Mesenchymal stem cell (in vitro differentiated cells and primary cell): ENCODE data around the gene GRIK2.

Experiments used
- DNase-seq: peaks from one replicate; pipeline ENCODE4 v3.0.0-alpha.2; 2013
- H2AFZ ChIP-seq: one replicate; pipeline ENCODE4 v1.6.1; 2013; ENCODE audit warnings: low read depth, mild to moderate bottlenecking, control low read depth, inconsistent platforms, low read length, moderate library complexity
- H2AK5ac ChIP-seq: 2 replicates; pipeline ENCODE4 v1.6.1; 2013; ENCODE audit warnings: low read length, moderate library complexity, mild to moderate bottlenecking, inconsistent platforms; ENCODE audit not compliant: severe bottlenecking
- H2BK120ac ChIP-seq: one replicate; pipeline ENCODE4 v1.6.1; 2013; ENCODE audit warnings: low read depth, mild to moderate bottlenecking, inconsistent platforms, low read length, moderate library complexity
- H2BK12ac ChIP-seq, 2 experiments: one replicate each; pipeline ENCODE4 v1.6.1; 2013; ENCODE audit warnings: inconsistent platforms in 2 of 2, low read length in 2 of 2, mild to moderate bottlenecking in 2 of 2, moderate library complexity in 2 of 2, control low read depth in 1 of 2
- H2BK15ac ChIP-seq: one replicate; pipeline ENCODE4 v1.6.1; 2013; ENCODE audit warnings: mild to moderate bottlenecking, low read depth, inconsistent platforms; ENCODE audit not compliant: poor library complexity, severe bottlenecking
- H2BK5ac ChIP-seq: 2 replicates; pipeline ENCODE4 v1.6.1; 2013; ENCODE audit warnings: low read depth, mild to moderate bottlenecking, low read length, control low read depth, inconsistent platforms; ENCODE audit not compliant: poor library complexity, severe bottlenecking
- H3K14ac ChIP-seq, 2 experiments: one replicate each; pipeline ENCODE4 v1.6.1; 2013; ENCODE audit warnings: inconsistent platforms in 2 of 2, low read length in 2 of 2, control low read depth in 1 of 2, mild to moderate bottlenecking in 1 of 2, moderate library complexity in 1 of 2
- H3K18ac ChIP-seq, 2 experiments: one replicate each; pipeline ENCODE4 v1.6.1; 2013; ENCODE audit warnings: inconsistent platforms in 2 of 2, low read length in 2 of 2, control low read depth in 1 of 2, low read depth in 1 of 2, mild to moderate bottlenecking in 1 of 2
- H3K23ac ChIP-seq, 2 experiments: one replicate each; pipeline ENCODE4 v1.6.1; 2013; ENCODE audit warnings: inconsistent platforms in 2 of 2, low read length in 2 of 2, mild to moderate bottlenecking in 2 of 2, moderate library complexity in 2 of 2, control low read depth in 1 of 2
- H3K27ac ChIP-seq: 2 replicates; pipeline ENCODE4 v1.5.1; 2013; ENCODE audit warnings: mild to moderate bottlenecking, moderate library complexity, low read length, control low read depth, inconsistent platforms; ENCODE audit not compliant: poor library complexity, severe bottlenecking
- H3K27me3 ChIP-seq, 2 experiments: 2 replicates each; pipeline versions ENCODE4 v1.6.1 to v1.7.0; 2013; ENCODE audit warnings: low read length in 2 of 2, mild to moderate bottlenecking in 2 of 2, moderate library complexity in 2 of 2, control low read depth in 1 of 2, inconsistent platforms in 1 of 2; ENCODE audit not compliant: control insufficient read depth in 1 of 2, insufficient read depth in 1 of 2
- H3K36me3 ChIP-seq, 2 experiments: 2 replicates each; pipeline versions ENCODE4 v1.6.1 to v1.7.0; 2013; ENCODE audit warnings: low read length in 2 of 2, control low read depth in 1 of 2, inconsistent platforms in 1 of 2, low read depth in 1 of 2, mild to moderate bottlenecking in 1 of 2; ENCODE audit not compliant: insufficient read depth in 2 of 2, control insufficient read depth in 1 of 2
- H3K4ac ChIP-seq, 2 experiments: one replicate each; pipeline ENCODE4 v1.6.1; 2013; ENCODE audit warnings: inconsistent platforms in 2 of 2, low read length in 2 of 2, mild to moderate bottlenecking in 2 of 2, moderate library complexity in 2 of 2, control low read depth in 1 of 2, low read depth in 1 of 2
- H3K4me1 ChIP-seq: 2 replicates; pipeline ENCODE4 v1.6.1; 2013; ENCODE audit warnings: low read depth, low read length, control low read depth; ENCODE audit not compliant: control insufficient read depth, insufficient read depth
- H3K4me2 ChIP-seq: 2 replicates; pipeline ENCODE4 v1.6.1; 2013; ENCODE audit warnings: low read length, mild to moderate bottlenecking, inconsistent platforms; ENCODE audit not compliant: poor library complexity, severe bottlenecking
- H3K4me3 ChIP-seq, 2 experiments: 2 replicates each; pipeline versions ENCODE4 v1.5.1 to v1.7.0; 2013; ENCODE audit warnings: low read length in 2 of 2, mild to moderate bottlenecking in 2 of 2, control low read depth in 1 of 2, low read depth in 1 of 2; ENCODE audit not compliant: insufficient read depth in 1 of 2
- H3K79me1 ChIP-seq: replicated peaks from 2 replicates; pipeline ENCODE4 v1.6.1; 2013; ENCODE audit warnings: mild to moderate bottlenecking, control low read depth, low read length, inconsistent platforms; ENCODE audit not compliant: poor library complexity, severe bottlenecking
- H3K9ac ChIP-seq: 2 replicates; pipeline ENCODE4 v1.7.0; 2013; ENCODE audit warnings: mild to moderate bottlenecking, low read length, moderate library complexity
- H3K9me3 ChIP-seq: 2 replicates; pipeline ENCODE4 v1.7.0; 2013; ENCODE audit warnings: mild to moderate bottlenecking, low read length; ENCODE audit not compliant: control insufficient read depth
- H4K8ac ChIP-seq: one replicate; pipeline ENCODE4 v1.6.1; 2013; ENCODE audit warnings: inconsistent platforms, mild to moderate bottlenecking, low read length, moderate library complexity
- H4K91ac ChIP-seq: one replicate; pipeline ENCODE4 v1.6.1; 2013; ENCODE audit warnings: mild to moderate bottlenecking, low read length, inconsistent platforms
- WGBS: methylation state at CpG from one replicate; pipeline ENCODE4 v1.1.7; 2013; ENCODE audit warnings: mixed read lengths; 5-methylcytosine and 5-hydroxymethylcytosine counted together

GRIK2 gene

GRCh38 chr6:102028176-102028575, 634.7 kb downstream of the GRIK2 start:
- Histone ChIP-seq H2BK15ac (no peak overlapping the region), H2BK12ac (no peak overlapping the region), H3K4me3 (no peak overlapping the region), H2BK120ac (no peak overlapping the region), H3K14ac (no peak overlapping the region), H2AFZ (no peak overlapping the region), H2BK5ac (no peak overlapping the region), H4K91ac (no peak overlapping the region), H3K23ac (no peak overlapping the region), H3K27me3 (no peaks in the 10 kb centered on the region), H3K79me1 (no peaks in the 10 kb centered on the region), H2AK5ac (no peak overlapping the region), H3K4me2 (no peak overlapping the region), H3K9ac (no peak overlapping the region), H4K8ac (no peak overlapping the region), H3K4ac (no peak overlapping the region), H3K9me3 (no peaks in the 10 kb centered on the region), H3K27ac (no peak overlapping the region), H3K4me1 (no peaks in the 10 kb centered on the region), H3K36me3 (no peaks in the 10 kb centered on the region), H3K18ac (no peak overlapping the region)
- no CpG with 5 or more reads among the region's 2 CpGs for WGBS
- DNase-seq = no peak

- Histone ChIP-seq H3K4me3 (no peak overlapping the region), H2BK15ac (no peak overlapping the region), H3K14ac (no peak overlapping the region), H3K36me3 (no peaks in the 10 kb centered on the region), H3K27ac (no peak overlapping the region), H3K4ac (no peak overlapping the region), H3K79me1 (no peaks in the 10 kb centered on the region), H3K4me1 (no peaks in the 10 kb centered on the region), H3K9ac (no peak overlapping the region), H2AK5ac (no peak overlapping the region), H2BK12ac (no peak overlapping the region), H3K4me2 (no peak overlapping the region), H3K27me3 (no peaks in the 10 kb centered on the region), H2BK5ac (no peak overlapping the region), H4K8ac (no peak overlapping the region), H4K91ac (no peak overlapping the region), H3K9me3 (no peaks in the 10 kb centered on the region), H2AFZ (no peak overlapping the region), H3K18ac (no peak overlapping the region), H3K23ac (no peak overlapping the region), H2BK120ac (no peak overlapping the region)
- WGBS = no CpG with 5 or more reads among the region's 3 CpGs
- no peak for DNase-seq
Observed at GRCh38 chr6:102038964-102039363, 645.5 kb downstream of the GRIK2 start.

GRCh38 chr6:102039441-102039840, 645.9 kb downstream of the GRIK2 start:
- Histone ChIP-seq H2AFZ (no peak overlapping the region), H3K27me3 (no peaks in the 10 kb centered on the region), H3K4me3 (no peak overlapping the region), H2AK5ac (no peak overlapping the region), H4K8ac (no peak overlapping the region), H3K14ac (no peak overlapping the region), H2BK5ac (no peak overlapping the region), H3K23ac (no peak overlapping the region), H3K9ac (no peak overlapping the region), H2BK15ac (no peak overlapping the region), H3K4me1 (no peaks in the 10 kb centered on the region), H3K79me1 (no peaks in the 10 kb centered on the region), H2BK120ac (no peak overlapping the region), H3K4me2 (no peak overlapping the region), H3K36me3 (no peaks in the 10 kb centered on the region), H3K27ac (no peak overlapping the region), H3K9me3 (no peaks in the 10 kb centered on the region), H3K18ac (no peak overlapping the region), H3K4ac (no peak overlapping the region), H4K91ac (no peak overlapping the region), H2BK12ac (no peak overlapping the region)
- no peak for DNase-seq
- WGBS = 84% methylated on average over 1 of the region's 3 CpGs

- no peak overlapping the region for H3K9ac ChIP-seq
- no peaks in the 10 kb centered on the region for H3K27me3 ChIP-seq
- H3K9me3 ChIP-seq = peaks cover 5% of the 10 kb centered on the region
- H3K27ac ChIP-seq = no peak overlapping the region
- H3K4me2 ChIP-seq = no peak overlapping the region
- no peaks in the 10 kb centered on the region for H3K79me1 ChIP-seq
- WGBS = 100% methylated on average over 1 of the region's 1 CpG
- H2BK120ac ChIP-seq = no peak overlapping the region
- DNase-seq = no peak
- no peak overlapping the region for H3K23ac ChIP-seq
- no peak overlapping the region for H2AFZ ChIP-seq
- no peaks in the 10 kb centered on the region for H3K4me1 ChIP-seq
- H2BK15ac ChIP-seq = no peak overlapping the region
- H3K14ac ChIP-seq = no peak overlapping the region
- H2BK12ac ChIP-seq = no peak overlapping the region
- H4K91ac ChIP-seq = no peak overlapping the region
- H3K4me3 ChIP-seq = no peak overlapping the region
- no peak overlapping the region for H3K4ac ChIP-seq
- no peak overlapping the region for H2AK5ac ChIP-seq
- no peak overlapping the region for H2BK5ac ChIP-seq
- no peak overlapping the region for H4K8ac ChIP-seq
- H3K18ac ChIP-seq = no peak overlapping the region
- no peaks in the 10 kb centered on the region for H3K36me3 ChIP-seq
Observed at GRCh38 chr6:102051001-102051400, 657.5 kb downstream of the GRIK2 start.
